A549 (cell line): Measurements from ENCODE around the gene PANX2. TPM values are rescaled to one million over a fixed set of nuclear protein-coding genes. Genes with fewer than 3 reads are reported as not detected.
A peak's percentile ranks its signal among the peaks of the same experiment; 100 is the strongest.

ENCODE experiments used
- ATAC-seq, 2 experiments: fragments of 200-7000 bp in 1 of 2; fragments of >200 bp in 1 of 2; cut with Nextera tagmentation in 1 of 2; cut with Tn5 transposase in 1 of 2; 3 replicates each; pipeline versions ENCODE4 v1.8.0 to v1.9.1; 2018 to 2020; ENCODE audit warnings: mild to moderate bottlenecking in 1 of 2, moderate library complexity in 1 of 2
- CTCF ChIA-PET: fragments of 300-600 bp; sonication (Branson Sonifier 250); formaldehyde crosslinking; extraction: SDS; loops from one replicate; lab custom pipeline; 2021; ENCODE audit warnings: antibody characterized with exemption, inconsistent platforms; lab: Yijun Ruan, JAX
- POLR2A ChIA-PET: fragments of 350-600 bp; formaldehyde crosslinking; extraction: SDS; loops from one replicate; lab custom pipeline; 2021; ENCODE audit warnings: antibody characterized with exemption, inconsistent platforms; lab: Yijun Ruan, JAX
- DNase-seq, 2 experiments: peaks; one replicate each; pipeline versions ENCODE4 v3.0.0 to v3.0.0-alpha.2; 2011 to 2016; ENCODE audit warnings: low read depth in 1 of 2, low spot score in 1 of 2
- FAIRE-seq: peaks from 2 replicates; lab custom pipeline; 2011; peaks lifted over from hg19 to GRCh38; lab: Jason Lieb, UNC
- H3K27ac ChIP-seq, 2 experiments: fragments of >200 bp; sonication (Bioruptor Twin); formaldehyde crosslinking; 3 replicates each; pipeline ENCODE4 v1.5.1; 2016 to 2017
- H3K4me1 ChIP-seq: fragments of >200 bp; sonication (Bioruptor Twin); formaldehyde crosslinking; 3 replicates; pipeline ENCODE4 v1.6.1; 2016
- H3K4me2 ChIP-seq: fragments of >200 bp; sonication (Bioruptor Twin); formaldehyde crosslinking; 3 replicates; pipeline ENCODE4 v1.6.1; 2016
- H3K4me3 ChIP-seq: fragments of >200 bp; sonication (Bioruptor Twin); formaldehyde crosslinking; 3 replicates; pipeline ENCODE4 v1.5.1; 2016
- H3K9me3 ChIP-seq: fragments of >200 bp; sonication (Bioruptor Twin); formaldehyde crosslinking; 3 replicates; pipeline ENCODE4 v1.6.1; 2016
- ATOH8 ChIP-seq: fragments of 250-450 bp; sonication (Bioruptor Pico); IDR thresholded peaks from 2 replicates; pipeline ENCODE4 v1.5.0; 2020; ENCODE audit warnings: low read depth, mild to moderate bottlenecking, moderate library complexity
- CBX8 ChIP-seq: fragments of 200-600 bp; sonication (generic); IDR thresholded peaks from 2 replicates; pipeline ENCODE4 v1.6.1; 2016
- CEBPB ChIP-seq, 2 experiments: fragments of >200 bp in 1 of 2; sonication (Bioruptor Twin) in 1 of 2; formaldehyde crosslinking in 1 of 2; IDR thresholded peaks; 2 replicates each; pipeline ENCODE4 v1.6.1; 2012 to 2016
- FOSB ChIP-seq: fragments of 250-450 bp; sonication (Bioruptor Pico); IDR thresholded peaks from 2 replicates; pipeline ENCODE4 v1.5.0; 2020; ENCODE audit warnings: mild to moderate bottlenecking, moderate library complexity
- GATA3 ChIP-seq: IDR thresholded peaks from 2 replicates; pipeline ENCODE4 v1.6.1; 2012; ENCODE audit warnings: borderline replicate concordance
- HDAC2 ChIP-seq: fragments of 200-600 bp; sonication (generic); IDR thresholded peaks from 2 replicates; pipeline ENCODE4 v1.6.1; 2016
- HEYL ChIP-seq: fragments of 250-450 bp; sonication (Bioruptor Pico); IDR thresholded peaks from 2 replicates; pipeline ENCODE4 v1.8.0; 2021; ENCODE audit warnings: mild to moderate bottlenecking, moderate library complexity
- JUN ChIP-seq, 2 experiments: fragments of >200 bp; sonication (Bioruptor Twin); formaldehyde crosslinking; IDR thresholded peaks; 2 replicates in 1 of 2; 3 replicates in 1 of 2; pipeline ENCODE4 v1.6.1; 2016 to 2017
- JUNB ChIP-seq: fragments of >200 bp; sonication (Bioruptor Twin); formaldehyde crosslinking; IDR thresholded peaks from 2 replicates; pipeline ENCODE4 v1.6.1; 2016
- KDM1A ChIP-seq: fragments of 200-600 bp; sonication (generic); IDR thresholded peaks from 2 replicates; pipeline ENCODE4 v1.6.1; 2016; ENCODE audit warnings: low read depth, mild to moderate bottlenecking
- MYC ChIP-seq: IDR thresholded peaks from 2 replicates; pipeline ENCODE4 v1.6.1; 2012; ENCODE audit warnings: mild to moderate bottlenecking, inconsistent platforms, low read length, improper control_type of control experiment, borderline replicate concordance
- NFE2L2 ChIP-seq: fragments of 150-350 bp; conservative IDR thresholded peaks from 2 replicates; pipeline ENCODE4 v1.6.1; 2014; ENCODE audit warnings: low read length
- NPAS2 ChIP-seq: fragments of 250-450 bp; sonication (Bioruptor Pico); IDR thresholded peaks from 2 replicates; pipeline ENCODE4 v1.8.0; 2022; ENCODE audit warnings: mild to moderate bottlenecking, moderate library complexity, borderline replicate concordance
- NR3C1 ChIP-seq: fragments of >200 bp; sonication (Bioruptor Twin); formaldehyde crosslinking; IDR thresholded peaks from 3 replicates; pipeline ENCODE4 v1.6.1; 2017
- PBX3 ChIP-seq: IDR thresholded peaks from 2 replicates; pipeline ENCODE4 v1.6.1; 2012
- PHF8 ChIP-seq: fragments of 200-600 bp; sonication (generic); IDR thresholded peaks from 2 replicates; pipeline ENCODE4 v1.6.1; 2016; ENCODE audit warnings: low read depth, mild to moderate bottlenecking, antibody characterized with exemption, moderate library complexity, borderline replicate concordance
- POLR2A ChIP-seq: IDR thresholded peaks from 2 replicates; pipeline ENCODE4 v1.6.1; 2012; ENCODE audit warnings: mild to moderate bottlenecking, low read length
- POLR2AphosphoS2 ChIP-seq: conservative IDR thresholded peaks from 2 replicates; pipeline ENCODE4 v1.6.1; 2012; ENCODE audit warnings: low read length, improper control_type of control experiment, inconsistent platforms
- RCOR1 ChIP-seq: fragments of 150-350 bp; IDR thresholded peaks from 2 replicates; pipeline ENCODE4 v1.6.1; 2014; ENCODE audit warnings: antibody characterized with exemption, low read length, low read depth
- RNF2 ChIP-seq: fragments of 200-600 bp; sonication (generic); IDR thresholded peaks from 2 replicates; pipeline ENCODE4 v1.6.1; 2016; ENCODE audit warnings: low read depth, mild to moderate bottlenecking, antibody characterized with exemption, moderate library complexity, borderline replicate concordance
- SMC3 ChIP-seq: fragments of >200 bp; sonication (Bioruptor Twin); formaldehyde crosslinking; IDR thresholded peaks from 3 replicates; pipeline ENCODE4 v1.6.1; 2018; ENCODE audit warnings: inconsistent platforms
- USF2 ChIP-seq: fragments of 450-650 bp; IDR thresholded peaks from 2 replicates; pipeline ENCODE4 v1.6.1; 2014; ENCODE audit warnings: antibody characterized with exemption
- ZFP36 ChIP-seq: fragments of 450-650 bp; IDR thresholded peaks from 2 replicates; pipeline ENCODE4 v1.6.1; 2014; ENCODE audit warnings: borderline replicate concordance; ENCODE audit not compliant: partially characterized antibody
- ZSCAN20 ChIP-seq: fragments of 250-450 bp; sonication (Bioruptor Pico); IDR thresholded peaks from 2 replicates; pipeline ENCODE4 v1.8.0; 2022; ENCODE audit warnings: mild to moderate bottlenecking, moderate library complexity
- WGBS: methylation state at CpG from one replicate; pipeline ENCODE4 v1.1.6; 2017; ENCODE audit errors: missing lambda C conversion rate; 5-methylcytosine and 5-hydroxymethylcytosine counted together
- polyA plus RNA-seq, 4 experiments: library from polyadenylated mRNA; depleted of rRNA in 3 of 4; stranded (reverse); fragments of >200 nt; fragmentation: RNase III in 1 of 4; extraction: RNeasy Plus Mini Kit Qiagen cat#74134 plus additional on column Dnase treatment in 1 of 4; gene quantifications; 2 replicates in 3 of 4; 3 replicates in 1 of 4; pipeline ENCODE4 v1.2.3, GENCODE V29; 2011 to 2017

PANX2 gene
- polyA plus RNA-seq, 2 of the 4 experiments (the other 2 are of a cell fraction) = 1.6 to 4.4 TPM

GRCh38 chr22:50183141-50183971 is 12.8 kb downstream of the PANX2 start:
- POLR2A ChIA-PET = no interaction called here
- no peak; a peak in 1 of 6 replicates for ATAC-seq
- Histone ChIP-seq H3K4me1 (peaks cover 16% of the 10 kb centered on the region; the same call in 2 of the 3 replicates), H3K4me2 (no peak overlapping the region), H3K27ac (peak overlapping the region; percentile 27 to 76; a peak in 3 of 6 replicates), H3K9me3 (no peaks in the 10 kb centered on the region), H3K4me3 (no peak overlapping the region)
- FAIRE-seq = no peak
- WGBS = 94% methylated on average over 9 of the region's 19 CpGs
- DNase-seq = no peak
- no peak for TF ChIP-seq HDAC2
- no peak for TF ChIP-seq MYC
- TF ChIP-seq CEBPB (IDR thresholded peaks at IDR 0.05) = no peak
- TF ChIP-seq USF2 = no peak
- no peak for TF ChIP-seq CBX8
- no peak for TF ChIP-seq ZFP36
- TF ChIP-seq PBX3 = no peak
- no peak for TF ChIP-seq SMC3
- no peak for TF ChIP-seq POLR2AphosphoS2
- no peak for TF ChIP-seq KDM1A
- no peak for TF ChIP-seq JUNB
- TF ChIP-seq RCOR1 = no peak
- no peak for TF ChIP-seq POLR2A
- TF ChIP-seq JUN (IDR thresholded peaks at IDR 0.05) = no peak
- TF ChIP-seq PHF8 = no peak
- no peak for TF ChIP-seq NFE2L2
- no peak for TF ChIP-seq NPAS2 (CRISPR knock-in tag)
- CTCF ChIA-PET = no interaction called here

GRCh38 chr22:50184004-50184901 is 13.7 kb downstream of the PANX2 start:
- DNase-seq (peak in 1 of 2 experiments; percentile 49), ATAC-seq (peak; percentile 25 to 46; a peak in 4 of 6 replicates), FAIRE-seq (no peak)
- ChIA-PET CTCF (interaction anchor here (1.2 kb wide), 1 partner anchor 191 kb away, joined by 3 read pairs; no protein-coding TSS in a partner anchor), POLR2A (no interaction called here)
- H3K4me2 ChIP-seq = peak overlapping the region; percentile 17; the same call in 1 of the 3 replicates
- 94% methylated on average over 18 of the region's 32 CpGs for WGBS
- no peak overlapping the region for H3K4me3 ChIP-seq
- H3K4me1 ChIP-seq = peaks cover 18% of the 10 kb centered on the region; the same call in 2 of the 3 replicates
- 0 out of 4 replicates have a peak, but pooled peaks of 1 of the 2 experiments have one; percentile 20 for TF ChIP-seq CEBPB (IDR thresholded peaks at IDR 0.05)
- TF ChIP-seq PHF8 = no peak
- H3K27ac ChIP-seq = peak overlapping the region; percentile 27 to 76; a peak in 3 of 6 replicates
- H3K9me3 ChIP-seq = no peaks in the 10 kb centered on the region

- TF ChIP-seq NFE2L2 (no peak), NR3C1 (no peak), ZSCAN20 (CRISPR knock-in tag) (no peak), PBX3 (no peak), GATA3 (no peak), FOSB (CRISPR knock-in tag) (no peak), HEYL (CRISPR knock-in tag) (no peak), ATOH8 (CRISPR knock-in tag) (no peak), PHF8 (no peak), RNF2 (no peak)
- Histone ChIP-seq H3K4me3 (no peak overlapping the region), H3K4me2 (no peak overlapping the region), H3K27ac (peak overlapping the region in 1 of 2 experiments; percentile 99; a peak in 3 of 6 replicates), H3K4me1 (peaks cover 25% of the 10 kb centered on the region), H3K9me3 (no peaks in the 10 kb centered on the region)
- ChIA-PET CTCF (interaction anchor here (1.2 kb wide), 1 partner anchor 191 kb away, joined by 3 read pairs; no protein-coding TSS in a partner anchor), POLR2A (no interaction called here)
- ATAC-seq = no peak
- 92% methylated on average over 8 of the region's 63 CpGs for WGBS
- no peak for FAIRE-seq
- DNase-seq = no peak
Observed at GRCh38 chr22:50184902-50185374, 14.4 kb downstream of the PANX2 start.
